OCI-LY1 (cell line): ENCODE results near the gene KRTAP19-7.

Experiments used
- H2AFZ ChIP-seq: fragments of 200-600 bp; sonication (generic), shearing (Covaris generic); 2 replicates; pipeline ENCODE4 v1.6.0; 2014; ENCODE audit warnings: antibody characterized with exemption, mild to moderate bottlenecking, low read length
- H3F3A ChIP-seq: fragments of 200-600 bp; sonication (generic), shearing (Covaris generic); 2 replicates; pipeline ENCODE4 v1.6.0; 2014; ENCODE audit warnings: mild to moderate bottlenecking, antibody characterized with exemption, low read length, moderate library complexity; ENCODE audit not compliant: insufficient read depth
- H3K27ac ChIP-seq: fragments of 200-600 bp; sonication (generic); 2 replicates; pipeline ENCODE4 v1.5.1; 2014; ENCODE audit warnings: low read length, mixed run types, mild to moderate bottlenecking, low read depth; ENCODE audit not compliant: poor library complexity, severe bottlenecking
- H3K27me3 ChIP-seq: fragments of 200-600 bp; sonication (generic); 2 replicates; pipeline ENCODE4 v1.6.0; 2014; ENCODE audit warnings: antibody characterized with exemption, mild to moderate bottlenecking, low read length, moderate library complexity; ENCODE audit not compliant: insufficient read depth
- H3K36me3 ChIP-seq: fragments of 200-600 bp; sonication (generic); 2 replicates; pipeline ENCODE4 v1.6.1; 2014; ENCODE audit warnings: mild to moderate bottlenecking, antibody characterized with exemption, low read length, moderate library complexity, mixed read lengths; ENCODE audit not compliant: insufficient read depth
- H3K4me1 ChIP-seq: fragments of 200-600 bp; sonication (generic); 2 replicates; pipeline ENCODE4 v1.5.1; 2014; ENCODE audit warnings: mild to moderate bottlenecking, low read length, moderate library complexity; ENCODE audit not compliant: insufficient read depth, severe bottlenecking
- H3K4me2 ChIP-seq: fragments of 200-600 bp; sonication (generic), shearing (Covaris generic); 2 replicates; pipeline ENCODE4 v1.6.1; 2014; ENCODE audit warnings: low read length
- H3K4me3 ChIP-seq: fragments of 200-600 bp; sonication (generic); 2 replicates; pipeline ENCODE4 v1.5.1; 2014; ENCODE audit warnings: low read length, low read depth, mild to moderate bottlenecking, mixed read lengths; ENCODE audit not compliant: poor library complexity, severe bottlenecking
- H3K79me2 ChIP-seq: fragments of 200-600 bp; shearing (Covaris generic); 2 replicates; pipeline ENCODE4 v1.6.1; 2016; ENCODE audit warnings: mixed run types, low read length, mixed read lengths; ENCODE audit not compliant: insufficient read depth
- H3K9ac ChIP-seq: fragments of 200-600 bp; sonication (generic), shearing (Covaris generic); 2 replicates; pipeline ENCODE4 v1.6.1; 2014; ENCODE audit warnings: mild to moderate bottlenecking, low read length, mixed read lengths
- H3K9me2 ChIP-seq: fragments of 200-600 bp; sonication (generic), shearing (Covaris generic); 2 replicates; pipeline ENCODE4 v1.6.1; 2014; ENCODE audit warnings: low read depth, mild to moderate bottlenecking, low read length, mixed read lengths
- H3K9me3 ChIP-seq: fragments of 200-600 bp; shearing (Covaris generic); 2 replicates; pipeline ENCODE4 v1.6.1; 2014; ENCODE audit warnings: low read length, mixed read lengths
- H4K20me1 ChIP-seq: fragments of 200-600 bp; sonication (generic), shearing (Covaris generic); 2 replicates; pipeline ENCODE4 v1.6.0; 2016; ENCODE audit warnings: mild to moderate bottlenecking, low read length; ENCODE audit not compliant: insufficient read depth
- EZH2 ChIP-seq: fragments of 200-600 bp; sonication (generic), shearing (Covaris generic); IDR thresholded peaks from 2 replicates; pipeline ENCODE4 v1.8.0; 2017; ENCODE audit warnings: borderline replicate concordance, mixed run types, mild to moderate bottlenecking, antibody characterized with exemption, low read length, moderate library complexity, mixed read lengths
- TF ChIP-seq, protein P1 (sequence below): fragments of 200-600 bp; sonication (generic), shearing (Covaris generic); IDR thresholded peaks from 2 replicates; pipeline ENCODE4 v1.5.1; 2017; ENCODE audit warnings: mild to moderate bottlenecking, antibody characterized with exemption, low read length, moderate library complexity, mixed read lengths

The KRTAP19-7 gene

DNA sequence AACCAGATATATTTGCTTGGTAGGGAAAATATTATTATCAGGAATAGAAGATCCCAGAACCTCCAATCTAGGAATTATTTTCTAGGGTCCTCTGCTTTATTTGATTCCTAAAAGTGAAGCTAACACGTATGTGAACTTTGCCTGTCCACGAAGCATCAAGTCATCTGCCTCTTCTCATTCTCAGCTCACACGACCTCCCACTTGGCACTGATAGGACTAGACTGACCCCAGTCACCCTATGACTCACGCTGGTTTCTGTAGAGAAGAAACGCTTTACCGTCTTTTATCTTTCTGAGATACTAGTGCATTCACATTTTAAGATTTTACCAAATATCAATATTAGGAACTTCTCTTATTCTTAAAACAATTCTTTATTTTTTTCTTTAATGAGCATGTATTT lies 2.0 kb upstream of the KRTAP19-7 start:
- Histone ChIP-seq H3K27me3 (no peaks in the 10 kb centered on the region), H3K9me2 (no peaks in the 10 kb centered on the region), H3K27ac (no peak overlapping the region), H4K20me1 (no peaks in the 10 kb centered on the region), H3K9me3 (no peaks in the 10 kb centered on the region), H3K79me2 (no peaks in the 10 kb centered on the region), H3K4me3 (no peak overlapping the region), H3K4me2 (no peak overlapping the region), H3K36me3 (no peaks in the 10 kb centered on the region), H3K4me1 (no peaks in the 10 kb centered on the region), H3F3A (no peaks in the 10 kb centered on the region), H2AFZ (no peak overlapping the region), H3K9ac (no peak overlapping the region)
- TF ChIP-seq EZH2 = no peak
- TF ChIP-seq, protein P1, sequence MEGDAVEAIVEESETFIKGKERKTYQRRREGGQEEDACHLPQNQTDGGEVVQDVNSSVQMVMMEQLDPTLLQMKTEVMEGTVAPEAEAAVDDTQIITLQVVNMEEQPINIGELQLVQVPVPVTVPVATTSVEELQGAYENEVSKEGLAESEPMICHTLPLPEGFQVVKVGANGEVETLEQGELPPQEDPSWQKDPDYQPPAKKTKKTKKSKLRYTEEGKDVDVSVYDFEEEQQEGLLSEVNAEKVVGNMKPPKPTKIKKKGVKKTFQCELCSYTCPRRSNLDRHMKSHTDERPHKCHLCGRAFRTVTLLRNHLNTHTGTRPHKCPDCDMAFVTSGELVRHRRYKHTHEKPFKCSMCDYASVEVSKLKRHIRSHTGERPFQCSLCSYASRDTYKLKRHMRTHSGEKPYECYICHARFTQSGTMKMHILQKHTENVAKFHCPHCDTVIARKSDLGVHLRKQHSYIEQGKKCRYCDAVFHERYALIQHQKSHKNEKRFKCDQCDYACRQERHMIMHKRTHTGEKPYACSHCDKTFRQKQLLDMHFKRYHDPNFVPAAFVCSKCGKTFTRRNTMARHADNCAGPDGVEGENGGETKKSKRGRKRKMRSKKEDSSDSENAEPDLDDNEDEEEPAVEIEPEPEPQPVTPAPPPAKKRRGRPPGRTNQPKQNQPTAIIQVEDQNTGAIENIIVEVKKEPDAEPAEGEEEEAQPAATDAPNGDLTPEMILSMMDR = no peak

DNA sequence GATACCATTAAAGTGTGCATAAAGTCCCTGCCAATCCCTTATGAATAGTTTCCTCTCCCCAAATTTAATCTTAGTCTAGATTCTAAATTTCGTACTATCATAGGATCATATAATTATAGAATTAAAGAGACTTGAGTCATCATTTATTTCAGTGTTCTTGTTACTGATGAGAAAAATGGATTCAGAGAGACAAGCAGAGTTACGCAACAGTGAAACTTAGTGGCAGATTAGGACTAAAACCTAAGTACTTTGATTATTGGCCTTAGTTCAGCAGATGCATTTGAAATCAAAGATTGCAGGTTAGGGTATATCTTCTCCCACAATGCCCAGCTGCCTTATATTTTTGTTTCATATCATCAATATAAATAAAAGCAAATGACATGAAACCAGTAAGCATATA lies 843 bp upstream of the KRTAP19-7 start:
- no peak overlapping the region for H2AFZ ChIP-seq
- no peaks in the 10 kb centered on the region for H3K4me1 ChIP-seq
- no peaks in the 10 kb centered on the region for H3K27me3 ChIP-seq
- no peaks in the 10 kb centered on the region for H3K36me3 ChIP-seq
- H3K27ac ChIP-seq = no peak overlapping the region
- H3K79me2 ChIP-seq = no peaks in the 10 kb centered on the region
- no peak overlapping the region for H3K4me3 ChIP-seq
- H3K9ac ChIP-seq = no peak overlapping the region
- no peaks in the 10 kb centered on the region for H3F3A ChIP-seq
- TF ChIP-seq EZH2 = no peak
- TF ChIP-seq, protein P1 = no peak
- no peaks in the 10 kb centered on the region for H4K20me1 ChIP-seq
- no peak overlapping the region for H3K4me2 ChIP-seq
- H3K9me3 ChIP-seq = no peaks in the 10 kb centered on the region
- H3K9me2 ChIP-seq = no peaks in the 10 kb centered on the region

DNA sequence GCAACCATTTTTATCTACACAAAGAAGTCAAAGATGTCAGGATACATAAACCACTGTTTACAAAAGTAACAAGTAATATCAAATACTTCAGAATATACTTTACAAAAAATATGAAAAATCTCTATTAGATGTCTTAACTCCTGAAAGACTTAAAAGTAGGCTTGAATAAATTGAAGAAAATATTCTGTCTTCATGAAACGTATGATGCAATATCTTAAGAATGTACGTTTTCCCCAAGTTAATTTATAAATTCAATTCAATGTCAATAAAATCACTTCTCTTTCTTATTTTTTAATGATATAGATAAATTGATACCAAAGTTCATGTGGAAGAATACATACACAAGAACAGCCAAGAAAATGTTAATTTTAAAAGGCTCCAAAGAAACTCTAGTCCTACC lies 6.0 kb downstream of the KRTAP19-7 start:
- Histone ChIP-seq H3K9me2 (no peaks in the 10 kb centered on the region), H3F3A (no peaks in the 10 kb centered on the region), H3K27ac (no peak overlapping the region), H2AFZ (no peak overlapping the region), H3K36me3 (no peaks in the 10 kb centered on the region), H3K79me2 (no peaks in the 10 kb centered on the region), H3K4me2 (no peak overlapping the region), H3K4me3 (no peak overlapping the region), H3K27me3 (no peaks in the 10 kb centered on the region), H4K20me1 (no peaks in the 10 kb centered on the region), H3K9me3 (no peaks in the 10 kb centered on the region), H3K4me1 (no peaks in the 10 kb centered on the region), H3K9ac (no peak overlapping the region)
- TF ChIP-seq, protein P1 = no peak
- TF ChIP-seq EZH2 = no peak
